Renal cortical epithelial cell (primary cell): ENCODE data around the gene PHF3. TPM values are rescaled to one million over a fixed set of nuclear protein-coding genes. Genes with fewer than 3 reads are reported as not detected.

ENCODE experiments used
- DNase-seq: peaks from one replicate; pipeline ENCODE4 v3.0.0-alpha.2; 2011; ENCODE audit warnings: low read depth
- total RNA-seq: library from RNA; depleted of rRNA; stranded (reverse); fragments of >200 nt; gene quantifications from 2 replicates; pipeline ENCODE4 v1.2.3, GENCODE V29; 2014

Gene PHF3
- 36.5 and 78.4 TPM in 2 replicates for total RNA-seq

- DNase-seq = peak; percentile 61
These were observed at the start of gene PHF3 for GRCh38 chr6:63635588-63636517. TSS of gene PHF3 (plus strand) at chr6:63635802. CDS start at chr6:63646552, 10,750 bp downstream.

DNA sequence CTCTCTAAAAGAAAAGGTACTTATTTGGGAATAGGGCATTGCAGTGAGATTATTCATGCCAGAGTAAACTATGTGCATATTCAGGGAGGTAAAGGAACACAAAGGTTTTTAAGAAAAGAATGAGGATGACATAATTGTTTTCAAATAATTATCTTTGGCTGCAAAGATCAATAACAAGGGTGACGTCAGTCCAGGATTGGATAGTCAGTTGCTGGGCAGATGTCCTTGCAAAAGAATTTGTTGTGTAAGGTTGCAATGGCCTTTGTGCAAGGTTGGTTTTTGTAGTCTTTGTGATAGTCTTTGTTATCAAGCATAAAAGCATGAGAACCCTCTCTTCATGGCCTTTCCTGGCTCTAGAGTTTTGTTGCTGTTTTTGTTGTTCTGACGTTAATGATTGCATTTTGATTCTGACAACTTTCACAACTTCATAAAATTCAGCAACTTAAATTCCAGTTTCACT, 45.6 kb upstream of the PHF3 start:
- no peak for DNase-seq

GRCh38 chr6:63592886-63593285, 42.7 kb upstream of the PHF3 start:
- no peak for DNase-seq

DNA sequence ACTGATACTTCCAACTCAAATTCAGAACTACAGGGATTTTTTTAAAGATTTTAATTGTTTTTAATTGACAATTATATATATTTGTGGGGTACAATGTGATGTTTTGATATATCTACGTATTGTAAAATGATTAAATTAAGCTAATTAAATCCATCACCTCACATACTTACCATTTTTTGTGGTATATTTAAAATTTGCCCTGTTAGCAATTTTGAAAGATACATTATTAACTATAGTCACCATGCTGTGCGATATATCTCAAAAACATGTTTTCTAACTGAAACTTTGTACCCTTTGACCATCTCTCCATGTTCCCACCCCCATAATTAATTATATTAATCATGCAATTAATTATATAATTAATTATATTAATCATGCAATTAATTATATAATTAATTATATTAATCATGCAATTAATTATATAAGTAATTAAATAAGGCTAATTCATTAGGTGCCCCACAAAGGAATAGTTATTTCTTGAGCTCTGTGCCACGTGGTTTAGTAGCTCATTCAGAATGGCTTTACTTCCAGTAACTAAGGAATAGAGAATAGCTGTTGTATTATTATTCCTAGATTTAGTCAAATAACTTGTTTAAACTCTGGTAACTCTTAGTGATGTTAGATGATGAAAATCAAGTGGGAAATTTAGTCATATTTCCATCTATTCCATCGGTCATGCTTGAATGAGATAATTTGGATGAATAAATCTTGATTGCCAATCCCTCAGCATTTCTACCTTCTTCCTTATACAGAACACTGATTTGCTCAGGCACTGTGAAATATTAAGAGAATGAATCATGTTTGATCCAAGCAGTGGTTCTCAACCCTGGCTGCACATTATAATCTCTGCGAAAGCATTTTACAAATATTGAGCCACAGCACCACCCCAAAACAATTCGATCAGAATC, 38.2 kb upstream of the PHF3 start:
- DNase-seq = peak; percentile 77

- peak; percentile 42 for DNase-seq
These were observed 37.3 kb upstream of the PHF3 start for GRCh38 chr6:63598049-63599036.

DNA sequence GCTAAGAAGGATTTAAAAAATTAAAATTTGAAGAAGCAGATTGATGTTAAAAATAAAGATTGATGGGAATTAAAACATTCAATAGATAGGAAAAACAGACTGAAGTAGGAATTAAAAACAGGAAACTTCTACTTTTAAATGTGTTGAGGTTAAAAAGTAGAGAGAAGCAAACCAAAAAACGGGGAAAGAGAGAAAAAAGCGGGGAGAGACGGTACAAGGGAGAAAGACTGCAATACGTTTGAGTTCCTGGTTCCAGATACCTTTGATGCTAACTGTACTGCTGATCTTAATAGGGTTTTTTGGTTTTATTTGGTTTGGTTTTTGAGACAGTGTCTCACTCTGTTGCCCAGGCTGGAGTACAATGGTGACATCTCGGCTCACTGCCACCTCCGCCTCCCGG, 36.4 kb upstream of the PHF3 start:
- no peak for DNase-seq

DNA sequence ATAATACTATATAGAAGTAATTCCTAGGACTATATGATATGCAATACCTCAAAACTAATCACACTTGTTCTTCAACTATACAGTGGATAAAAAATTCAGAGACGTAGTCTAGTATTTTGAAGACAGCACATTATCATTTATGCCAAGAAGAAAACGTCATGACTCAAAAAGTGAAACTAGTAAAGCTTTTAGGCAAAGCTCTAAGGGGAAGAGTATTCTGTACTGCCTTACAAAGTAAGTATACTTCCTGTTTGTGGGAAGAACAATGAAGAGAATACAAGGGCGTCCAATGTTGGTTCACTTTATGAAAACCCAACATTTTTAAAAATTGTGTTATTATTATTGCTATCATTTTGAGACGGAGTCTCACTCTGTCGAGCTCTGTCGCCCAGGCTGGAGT, 35.5 kb upstream of the PHF3 start:
- DNase-seq = no peak

DNA sequence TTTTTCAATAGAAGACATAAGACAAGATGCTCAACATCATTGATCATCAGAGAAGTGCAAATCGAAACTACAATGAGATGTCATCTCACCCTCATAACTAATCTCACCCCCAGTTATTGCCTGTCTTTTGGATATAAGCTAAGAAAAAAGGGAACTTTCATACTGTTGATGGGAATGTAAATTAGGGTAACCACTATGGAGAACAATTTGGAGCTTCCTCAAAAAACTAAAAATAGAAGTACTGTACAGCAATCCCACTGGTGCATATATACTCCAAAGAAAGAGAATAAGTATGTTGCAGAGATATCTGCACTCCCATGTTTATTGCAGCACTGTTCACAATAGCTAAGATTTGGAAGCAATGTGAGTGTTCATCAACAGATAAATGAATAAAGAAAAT, 26.4 kb upstream of the PHF3 start:
- no peak for DNase-seq

DNA sequence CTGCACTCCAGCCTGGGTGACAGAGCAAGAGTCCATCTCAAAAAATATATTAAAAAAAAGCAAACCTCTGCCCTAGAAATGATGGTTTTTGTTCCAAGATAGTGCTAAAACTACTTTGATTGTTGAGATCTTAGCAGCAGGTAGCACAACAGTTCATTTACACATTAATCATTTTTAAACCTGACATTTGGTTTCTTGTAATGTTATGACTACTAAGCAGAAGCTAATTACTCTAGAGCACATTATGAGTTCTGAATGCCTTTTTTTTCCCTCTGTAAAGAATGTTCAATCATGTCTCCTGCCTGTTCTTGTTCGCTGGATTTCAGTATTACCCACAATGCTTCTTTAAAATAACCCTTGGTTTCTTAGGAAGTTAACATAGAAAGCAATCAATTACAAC, 24.7 kb upstream of the PHF3 start:
- DNase-seq = peak; percentile 1

DNA sequence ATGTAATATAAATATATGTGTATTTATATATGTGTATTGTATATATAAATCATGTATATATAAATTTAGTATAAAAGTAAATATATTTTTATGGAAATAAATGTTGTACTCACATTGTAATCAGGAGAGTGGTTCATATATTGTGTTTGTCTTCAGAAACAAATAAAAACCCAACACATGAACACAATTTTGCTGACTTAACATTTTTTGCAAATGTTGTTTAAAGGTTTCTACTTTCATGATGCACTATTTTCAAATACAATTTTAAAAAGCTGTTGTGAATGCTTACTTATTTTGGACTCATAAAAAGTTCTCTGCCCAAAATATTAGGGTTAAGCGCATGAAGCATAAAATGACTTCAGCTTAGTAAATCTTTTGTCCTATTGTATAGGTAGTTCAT, 24.0 kb upstream of the PHF3 start:
- DNase-seq = no peak

GRCh38 chr6:63615590-63615989, 20.0 kb upstream of the PHF3 start:
- no peak for DNase-seq

DNA sequence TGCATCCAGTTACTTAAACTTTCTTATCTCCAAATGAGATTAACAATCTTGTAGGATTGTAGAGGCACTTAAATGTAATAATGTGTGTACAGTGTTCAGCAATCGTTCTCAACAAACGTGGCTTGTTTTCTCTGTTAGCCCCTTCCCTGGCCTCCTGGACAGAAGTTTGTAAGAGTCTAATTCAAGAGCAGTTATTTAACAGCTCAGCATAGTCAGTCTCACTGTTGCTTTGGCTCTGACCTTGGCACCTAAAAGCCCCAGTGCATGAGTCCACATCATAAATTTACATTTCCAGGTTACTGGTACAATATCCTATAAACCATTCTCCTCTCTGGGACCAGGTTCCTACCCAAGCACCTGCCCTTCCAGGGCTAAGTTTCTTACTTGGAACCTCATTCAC, 11.5 kb upstream of the PHF3 start:
- DNase-seq = no peak

- DNase-seq = no peak
These were observed 5.1 kb upstream of the PHF3 start for GRCh38 chr6:63630466-63630865.

DNA sequence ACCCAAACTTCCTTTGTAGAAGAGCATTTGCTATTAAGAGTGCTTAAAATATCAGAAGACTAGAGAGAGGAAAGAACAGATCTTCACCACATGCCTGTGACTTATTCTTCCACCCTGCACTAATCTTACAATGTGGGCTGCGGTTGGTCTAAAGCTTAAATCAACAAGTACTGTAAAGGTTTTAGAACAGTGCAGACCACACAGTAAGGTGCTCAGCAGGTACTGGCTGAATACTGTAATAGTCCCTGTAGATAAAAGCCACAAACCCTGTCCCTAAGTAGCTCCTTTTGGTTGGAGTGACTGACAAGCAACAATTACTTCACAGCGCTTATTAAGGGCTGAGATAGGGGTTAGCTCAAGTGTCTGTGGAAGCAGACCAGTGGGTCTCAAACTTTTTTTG, 972 bp upstream of the PHF3 start:
- DNase-seq = no peak

DNA sequence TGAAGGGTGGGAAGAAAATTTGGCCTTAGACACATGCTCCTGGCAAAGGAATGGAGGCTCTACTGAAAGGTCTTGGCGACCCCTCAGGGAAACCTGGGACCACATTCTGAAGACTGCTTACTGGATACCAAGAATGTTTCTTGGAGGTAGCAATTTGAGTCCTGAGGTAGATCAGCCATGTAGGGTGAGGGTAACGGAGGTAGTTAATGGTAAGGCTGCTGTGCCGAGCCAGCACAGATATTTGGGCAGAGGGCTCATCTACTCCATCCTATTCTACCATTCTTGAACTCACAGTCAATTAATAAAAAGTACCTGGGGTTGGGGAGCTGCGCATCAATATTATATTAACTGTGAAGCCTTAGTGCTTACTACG, 401 bp upstream of the PHF3 start:
- no peak for DNase-seq

GRCh38 chr6:63636518-63637021, 968 bp downstream of the PHF3 start:
- DNase-seq = peak; percentile 25

DNA sequence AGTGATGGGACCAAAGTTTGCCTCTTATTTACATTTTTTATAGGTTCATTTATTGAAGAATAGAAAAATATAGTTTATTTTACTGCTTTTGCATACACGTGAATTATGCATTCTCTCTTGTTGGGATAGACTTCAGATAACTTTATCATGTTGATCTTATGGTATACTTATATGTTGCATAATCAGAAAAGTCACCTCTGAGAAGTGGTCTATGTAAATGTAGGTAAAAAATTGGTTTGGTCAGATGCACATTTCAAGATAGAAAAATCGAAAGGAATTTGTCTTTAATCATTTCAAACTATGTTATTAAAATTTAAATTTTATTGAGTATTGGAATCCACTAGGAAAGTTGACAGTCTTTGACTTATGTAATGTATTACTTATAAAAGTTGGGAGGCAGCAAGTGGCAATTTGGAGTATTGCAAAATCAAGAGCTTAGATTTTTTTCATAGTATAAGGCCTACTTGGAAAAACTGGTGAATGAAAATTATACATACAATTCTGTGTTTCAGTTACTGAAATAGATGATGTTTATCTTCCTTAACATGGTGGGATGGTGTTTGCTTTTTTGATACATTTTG, 2.4 kb downstream of the PHF3 start:
- DNase-seq = peak; percentile 36

GRCh38 chr6:63640062-63640461, 4.5 kb downstream of the PHF3 start:
- peak; percentile 87 for DNase-seq

DNA sequence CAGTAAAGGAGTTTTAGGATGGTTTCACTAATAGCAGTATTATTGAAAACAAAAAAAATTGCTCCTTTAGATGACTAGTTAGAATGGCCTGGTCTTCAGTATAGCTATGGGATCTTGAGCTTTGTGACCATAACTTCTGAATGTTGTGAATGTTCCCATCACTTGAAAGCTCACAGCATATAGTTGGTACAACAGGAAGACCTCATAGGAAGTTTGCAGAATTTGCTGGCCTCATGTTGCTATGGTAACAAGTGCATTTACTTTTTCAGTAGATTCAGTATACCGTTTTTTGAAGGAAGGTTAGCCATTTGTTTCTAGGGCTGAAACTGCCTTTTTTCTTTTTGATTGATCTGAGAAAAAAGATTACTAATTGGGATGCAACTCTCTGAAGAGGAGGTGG, 8.3 kb downstream of the PHF3 start:
- peak; percentile 30 for DNase-seq

- DNase-seq = peak; percentile 89
These were observed 9.2 kb downstream of the PHF3 start for GRCh38 chr6:63644668-63645326.
